Colonic mucosa (tissue), 4 donors: ENCODE results near the gene ESR2. TPM values are rescaled to one million over a fixed set of nuclear protein-coding genes. Genes with fewer than 3 reads are reported as not detected.

Source experiments
- DNase-seq: peaks from one replicate; pipeline ENCODE4 v3.0.0-alpha.2; 2020
- H3K27ac ChIP-seq: fragments of 200-600 bp; one replicate; pipeline ENCODE4 v1.8.0; 2021
- H3K27me3 ChIP-seq: fragments of 200-600 bp; one replicate; pipeline ENCODE4 v1.8.0; 2021
- H3K36me3 ChIP-seq: fragments of 200-600 bp; one replicate; pipeline ENCODE4 v1.8.0; 2021
- H3K4me1 ChIP-seq: fragments of 200-600 bp; one replicate; pipeline ENCODE4 v1.8.0; 2021; ENCODE audit warnings: mild to moderate bottlenecking
- H3K4me3 ChIP-seq: fragments of 200-600 bp; one replicate; pipeline ENCODE4 v1.8.0; 2021
- H3K9ac ChIP-seq, 2 donors: one replicate each; pipeline ENCODE4 v1.7.0; 2013; ENCODE audit warnings: control low read depth in 2 of 2, low read depth in 2 of 2, low read length in 2 of 2
- H3K9me3 ChIP-seq: fragments of 200-600 bp; one replicate; pipeline ENCODE4 v1.8.0; 2021
- intact Hi-C: fragments of 100-400 bp; cut with DNase I; formaldehyde crosslinking; loops from one replicate; pipeline ENCODE4 v1.14.1; 2022
- total RNA-seq, 2 donors: library from RNA; stranded (reverse); fragmentation: NEBNext Ultra II Directional in 1 of 2; extraction: Animal tissue kit (Norgen Biotek cat#: 25700) in 1 of 2; gene quantifications; one replicate each; pipeline ENCODE4 v1.2.1, GENCODE V29; 2021
- TF ChIP-seq, protein P1 (sequence below): fragments of 200-600 bp; IDR thresholded peaks from one replicate; pipeline ENCODE4 v1.8.0; 2022; ENCODE audit warnings: antibody characterized with exemption, mild to moderate bottlenecking
- donor health status: healthy.
- donor health status: DM: no; HTN: no; CAD: no.
- donor health status: DM: no; HTN: no; CAD: no.

The ESR2 gene
- total RNA-seq, 2 donors from 2014 or later: 0.42 to 0.85 TPM

DNA sequence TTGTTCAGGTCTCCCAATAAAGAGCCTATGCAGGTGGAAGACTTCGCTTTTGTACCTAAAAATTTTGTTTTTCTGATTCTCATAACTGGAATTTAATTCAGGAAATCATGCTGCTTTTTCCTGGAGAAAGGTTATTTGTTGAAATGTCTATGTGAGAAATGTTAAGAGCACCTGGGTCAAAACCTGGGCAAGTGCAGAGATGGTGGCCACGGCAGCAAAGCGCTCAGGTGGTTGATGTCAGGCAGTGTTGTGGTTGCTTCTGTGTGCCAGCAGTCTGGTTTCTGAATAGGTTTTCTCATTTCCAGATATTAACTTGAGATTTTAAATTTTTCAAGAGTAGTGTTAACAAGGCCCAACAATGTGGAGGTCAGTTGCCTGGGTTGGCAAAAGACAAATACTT is 96.2 kb downstream of the ESR2 start:
- intact Hi-C loops: no loop called here
- Histone ChIP-seq H3K36me3 (no peaks in the 10 kb centered on the region), H3K4me3 (no peak overlapping the region), H3K4me1 (no peaks in the 10 kb centered on the region), H3K9ac (no peak overlapping the region), H3K27ac (no peak overlapping the region), H3K9me3 (no peaks in the 10 kb centered on the region), H3K27me3 (no peaks in the 10 kb centered on the region)
- no peak for DNase-seq
- TF ChIP-seq, protein P1, sequence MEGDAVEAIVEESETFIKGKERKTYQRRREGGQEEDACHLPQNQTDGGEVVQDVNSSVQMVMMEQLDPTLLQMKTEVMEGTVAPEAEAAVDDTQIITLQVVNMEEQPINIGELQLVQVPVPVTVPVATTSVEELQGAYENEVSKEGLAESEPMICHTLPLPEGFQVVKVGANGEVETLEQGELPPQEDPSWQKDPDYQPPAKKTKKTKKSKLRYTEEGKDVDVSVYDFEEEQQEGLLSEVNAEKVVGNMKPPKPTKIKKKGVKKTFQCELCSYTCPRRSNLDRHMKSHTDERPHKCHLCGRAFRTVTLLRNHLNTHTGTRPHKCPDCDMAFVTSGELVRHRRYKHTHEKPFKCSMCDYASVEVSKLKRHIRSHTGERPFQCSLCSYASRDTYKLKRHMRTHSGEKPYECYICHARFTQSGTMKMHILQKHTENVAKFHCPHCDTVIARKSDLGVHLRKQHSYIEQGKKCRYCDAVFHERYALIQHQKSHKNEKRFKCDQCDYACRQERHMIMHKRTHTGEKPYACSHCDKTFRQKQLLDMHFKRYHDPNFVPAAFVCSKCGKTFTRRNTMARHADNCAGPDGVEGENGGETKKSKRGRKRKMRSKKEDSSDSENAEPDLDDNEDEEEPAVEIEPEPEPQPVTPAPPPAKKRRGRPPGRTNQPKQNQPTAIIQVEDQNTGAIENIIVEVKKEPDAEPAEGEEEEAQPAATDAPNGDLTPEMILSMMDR: no peak

DNA sequence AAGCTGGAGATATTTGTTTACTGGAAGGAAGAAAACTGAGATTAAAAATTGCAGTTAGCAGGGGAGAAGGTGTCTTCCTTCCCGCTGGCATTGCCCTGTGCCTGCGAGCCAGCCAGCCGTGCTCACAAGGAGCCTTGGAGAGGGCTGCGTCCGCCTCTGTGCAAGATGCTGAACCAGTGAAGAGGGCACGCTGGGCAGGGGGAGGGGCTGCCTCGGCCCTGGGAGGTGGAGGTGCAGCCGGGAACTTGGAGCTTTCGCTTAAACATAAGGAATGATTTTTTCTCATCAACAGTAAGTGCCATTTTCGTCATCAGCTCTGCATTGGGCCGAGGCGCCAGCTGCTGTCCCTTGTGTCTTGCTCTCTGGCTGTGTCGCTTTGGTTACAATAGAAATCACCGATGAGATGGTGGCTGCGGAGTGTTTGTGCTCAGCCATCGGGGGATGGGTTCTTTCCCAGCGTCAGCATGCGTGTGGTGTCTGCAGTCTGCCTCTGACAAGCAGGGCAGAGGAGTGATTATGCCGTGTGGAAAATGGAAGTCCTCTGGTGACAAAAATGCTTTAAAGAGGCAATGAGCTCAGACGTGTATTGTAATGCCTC is 97.3 kb downstream of the ESR2 start:
- intact Hi-C loops: no loop called here
- no peaks in the 10 kb centered on the region for H3K9me3 ChIP-seq
- no peak overlapping the region for H3K27ac ChIP-seq
- H3K36me3 ChIP-seq: peaks cover 5% of the 10 kb centered on the region
- DNase-seq: no peak
- H3K4me1 ChIP-seq: no peaks in the 10 kb centered on the region
- TF ChIP-seq, protein P1: no peak
- peak overlapping the region; percentile 12 for H3K4me3 ChIP-seq
- peak overlapping the region in 1 of 2 donors; percentile 16 for H3K9ac ChIP-seq
- H3K27me3 ChIP-seq: no peaks in the 10 kb centered on the region

DNA sequence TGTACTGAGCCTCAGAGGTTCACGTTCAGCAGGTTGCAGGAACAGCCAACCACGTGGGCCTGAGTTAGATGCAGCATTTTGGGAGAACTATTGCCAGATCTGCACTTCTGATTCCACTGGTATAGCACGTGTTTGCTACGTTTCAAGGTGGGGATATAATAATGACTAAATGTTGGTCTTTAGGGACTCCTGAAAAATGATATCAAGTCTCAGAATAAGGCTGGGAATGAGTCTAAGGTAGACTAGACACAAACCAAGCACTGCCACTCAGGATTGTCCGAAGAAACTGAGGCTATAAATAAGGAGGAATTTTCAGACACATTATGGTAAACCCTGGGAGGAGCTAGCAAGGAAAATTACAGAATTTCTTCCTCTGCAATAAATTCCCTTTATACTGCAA is 98.1 kb downstream of the ESR2 start:
- TF ChIP-seq, protein P1: no peak
- DNase-seq: no peak
- H3K4me3 ChIP-seq: no peak overlapping the region
- H3K27ac ChIP-seq: no peak overlapping the region
- no peaks in the 10 kb centered on the region for H3K9me3 ChIP-seq
- intact Hi-C loops: no loop called here
- H3K36me3 ChIP-seq: peaks cover 5% of the 10 kb centered on the region
- H3K27me3 ChIP-seq: no peaks in the 10 kb centered on the region
- no peak overlapping the region for H3K9ac ChIP-seq
- H3K4me1 ChIP-seq: no peaks in the 10 kb centered on the region

DNA sequence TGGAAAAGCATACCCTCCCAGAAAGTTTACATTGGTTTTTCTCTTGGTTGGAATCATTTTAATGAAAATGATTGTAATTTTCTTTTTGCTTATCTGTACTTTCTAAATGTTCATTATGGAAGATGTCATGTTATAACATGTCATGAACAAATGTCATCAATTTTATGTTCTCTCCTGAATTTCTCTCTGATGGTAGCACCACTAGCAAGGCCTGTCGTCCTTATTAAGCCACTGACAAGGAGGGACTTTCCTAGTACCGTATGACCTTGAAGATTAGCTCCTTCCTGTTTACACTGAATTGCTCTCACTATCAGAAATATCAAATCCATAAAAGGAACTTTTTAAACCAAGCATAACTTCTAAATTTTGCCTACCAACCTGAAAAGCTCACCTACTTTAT is 99.0 kb downstream of the ESR2 start:
- Histone ChIP-seq H3K27ac (no peak overlapping the region), H3K27me3 (no peaks in the 10 kb centered on the region), H3K36me3 (peaks cover 5% of the 10 kb centered on the region), H3K4me3 (no peak overlapping the region), H3K4me1 (no peaks in the 10 kb centered on the region), H3K9me3 (no peaks in the 10 kb centered on the region), H3K9ac (no peak overlapping the region)
- intact Hi-C loops: no loop called here
- DNase-seq: no peak
- TF ChIP-seq, protein P1: no peak

DNA sequence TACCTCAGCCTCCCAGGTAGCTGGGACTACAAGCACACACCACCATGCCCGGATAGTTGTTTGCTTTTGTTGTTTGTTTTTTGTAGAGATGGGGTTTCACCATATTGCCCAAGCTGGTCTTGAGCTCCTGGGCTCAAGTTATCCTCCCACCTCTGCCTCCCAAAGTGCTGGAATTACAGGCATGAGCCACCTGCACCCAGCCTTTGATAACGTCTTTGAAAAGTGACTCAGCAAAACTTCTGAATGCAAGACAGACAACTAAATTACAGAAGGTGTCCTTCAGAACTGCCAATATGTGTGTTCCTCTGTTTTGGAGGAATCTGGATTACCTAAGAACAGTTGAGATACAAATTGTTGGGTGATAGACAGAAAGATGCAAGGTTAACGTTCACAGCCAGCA is 99.8 kb downstream of the ESR2 start:
- Histone ChIP-seq H3K4me3 (no peak overlapping the region), H3K27me3 (no peaks in the 10 kb centered on the region), H3K4me1 (no peaks in the 10 kb centered on the region), H3K9ac (no peak overlapping the region), H3K9me3 (no peaks in the 10 kb centered on the region), H3K27ac (no peak overlapping the region), H3K36me3 (peaks cover 5% of the 10 kb centered on the region)
- TF ChIP-seq, protein P1: no peak
- intact Hi-C loops: no loop called here
- no peak for DNase-seq
